RWPE1 (cell line): Measurements from ENCODE around the gene PRRT1.

Source experiments
- CTCF ChIA-PET: fragments of 350-600 bp; sonication (Branson Sonifier 250); formaldehyde crosslinking; extraction: SDS; loops from one replicate; lab custom pipeline; 2021; lab: Yijun Ruan, JAX
- POLR2A ChIA-PET: fragments of 400-600 bp; formaldehyde crosslinking; extraction: SDS; loops from one replicate; lab custom pipeline; 2020; ENCODE audit warnings: antibody characterized with exemption; ENCODE audit not compliant: low non-redundant PET; lab: Yijun Ruan, JAX
- DNase-seq: peaks from one replicate; pipeline ENCODE4 v3.0.0; 2012; ENCODE audit warnings: low spot score
- H3K27ac ChIP-seq: fragments of 450-650 bp; 2 replicates; pipeline ENCODE4 v1.5.1; 2017
- TF ChIP-seq, protein P1 (sequence below): fragments of 450-650 bp; conservative IDR thresholded peaks from 2 replicates; pipeline ENCODE4 v1.5.1; 2017; ENCODE audit warnings: low read depth, mild to moderate bottlenecking

PRRT1 gene

DNA sequence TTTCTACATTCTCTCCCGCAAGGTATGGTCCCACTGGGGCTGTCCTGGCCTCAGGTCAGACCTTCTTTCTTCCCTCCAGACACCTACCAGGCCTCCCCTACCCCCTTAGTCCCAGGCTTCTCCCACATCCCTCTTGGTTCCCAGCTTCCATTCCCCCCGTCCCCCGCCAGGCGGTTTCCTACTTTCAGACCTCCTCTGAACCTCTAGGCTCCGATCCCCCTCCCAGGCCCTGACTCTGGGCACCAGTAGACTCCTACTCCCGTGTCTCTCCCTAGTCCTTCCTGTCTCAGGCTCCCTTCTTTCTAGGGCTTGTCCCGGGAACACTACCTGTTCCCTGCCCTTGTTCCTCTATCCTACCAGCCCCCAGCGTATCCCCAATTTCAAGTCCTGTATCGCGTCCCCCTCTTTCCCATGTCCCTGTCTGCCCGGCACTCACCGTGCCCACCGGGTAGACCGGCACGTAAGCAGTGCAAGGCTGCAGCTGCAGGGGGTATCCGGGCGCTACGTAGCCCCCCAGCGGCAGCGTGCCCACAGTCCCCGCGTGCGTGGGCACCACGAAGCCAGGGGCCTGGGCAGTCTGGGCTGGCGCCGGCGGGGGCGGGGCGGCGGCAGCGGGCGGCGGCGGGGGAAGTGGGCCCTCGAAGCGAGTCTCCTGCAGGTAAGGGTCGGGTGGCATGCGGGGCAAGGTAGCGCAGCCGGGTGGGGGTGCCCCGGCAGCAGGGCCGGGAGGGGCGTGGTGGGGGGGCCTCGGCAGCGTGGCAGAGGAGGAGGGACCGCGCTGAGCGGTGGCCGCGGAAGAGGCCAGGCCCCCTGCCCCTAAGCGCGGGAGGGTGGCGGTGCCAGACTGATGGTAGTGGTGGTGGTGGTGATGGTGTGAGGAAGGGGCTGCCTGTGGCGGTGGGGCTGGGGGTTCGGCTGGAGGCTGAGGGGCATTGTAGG, 1.5 kb downstream of the PRRT1 start:
- POLR2A ChIA-PET, result no interaction called here
- TF ChIP-seq, protein P1, sequence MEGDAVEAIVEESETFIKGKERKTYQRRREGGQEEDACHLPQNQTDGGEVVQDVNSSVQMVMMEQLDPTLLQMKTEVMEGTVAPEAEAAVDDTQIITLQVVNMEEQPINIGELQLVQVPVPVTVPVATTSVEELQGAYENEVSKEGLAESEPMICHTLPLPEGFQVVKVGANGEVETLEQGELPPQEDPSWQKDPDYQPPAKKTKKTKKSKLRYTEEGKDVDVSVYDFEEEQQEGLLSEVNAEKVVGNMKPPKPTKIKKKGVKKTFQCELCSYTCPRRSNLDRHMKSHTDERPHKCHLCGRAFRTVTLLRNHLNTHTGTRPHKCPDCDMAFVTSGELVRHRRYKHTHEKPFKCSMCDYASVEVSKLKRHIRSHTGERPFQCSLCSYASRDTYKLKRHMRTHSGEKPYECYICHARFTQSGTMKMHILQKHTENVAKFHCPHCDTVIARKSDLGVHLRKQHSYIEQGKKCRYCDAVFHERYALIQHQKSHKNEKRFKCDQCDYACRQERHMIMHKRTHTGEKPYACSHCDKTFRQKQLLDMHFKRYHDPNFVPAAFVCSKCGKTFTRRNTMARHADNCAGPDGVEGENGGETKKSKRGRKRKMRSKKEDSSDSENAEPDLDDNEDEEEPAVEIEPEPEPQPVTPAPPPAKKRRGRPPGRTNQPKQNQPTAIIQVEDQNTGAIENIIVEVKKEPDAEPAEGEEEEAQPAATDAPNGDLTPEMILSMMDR, result no peak
- CTCF ChIA-PET, result interaction anchor here (0.5 kb wide), 1 partner anchor 99 kb away, joined by 3 read pairs; no protein-coding TSS in a partner anchor
- H3K27ac ChIP-seq, result peak overlapping the region; percentile 97; the same call in 1 of the 2 replicates
- no peak for DNase-seq

DNA sequence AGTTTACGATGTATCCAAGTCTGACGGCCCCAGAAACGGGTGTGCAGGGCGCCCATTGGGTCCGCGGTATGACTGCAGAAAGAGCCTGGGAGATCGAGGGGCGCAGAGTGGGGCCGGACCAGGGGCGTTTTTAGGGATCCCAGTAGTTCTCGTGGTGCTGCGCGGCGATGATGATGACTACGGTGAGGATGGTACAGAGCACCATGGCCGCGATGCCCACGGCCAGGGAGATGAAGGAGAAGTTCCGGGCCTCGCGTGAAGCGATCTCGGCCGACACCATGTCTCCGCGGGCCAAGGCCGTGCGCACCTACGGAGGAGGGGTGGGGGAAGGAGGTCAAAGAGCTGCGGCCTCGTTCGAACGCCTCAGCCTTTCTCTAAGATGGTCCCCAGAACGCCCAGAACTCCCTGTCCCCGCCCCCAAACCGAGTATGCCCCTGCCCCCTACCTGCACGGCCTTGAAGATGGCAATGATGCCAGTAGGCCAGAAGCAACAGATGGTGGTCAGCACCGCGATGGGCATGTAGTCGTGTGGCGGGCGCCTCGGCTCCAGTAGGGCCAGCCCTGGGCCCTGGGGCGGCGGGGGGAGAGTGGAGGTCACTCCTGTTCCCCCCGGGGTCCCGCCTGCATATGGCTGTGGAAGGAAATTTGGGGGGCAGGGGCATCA, 2.5 kb downstream of the PRRT1 start:
- ChIA-PET POLR2A (no interaction called here), CTCF (no interaction called here)
- TF ChIP-seq, protein P1, result no peak; the same call in 1 of the 2 replicates
- DNase-seq, result no peak
- peak overlapping the region; percentile 54 for H3K27ac ChIP-seq

DNA sequence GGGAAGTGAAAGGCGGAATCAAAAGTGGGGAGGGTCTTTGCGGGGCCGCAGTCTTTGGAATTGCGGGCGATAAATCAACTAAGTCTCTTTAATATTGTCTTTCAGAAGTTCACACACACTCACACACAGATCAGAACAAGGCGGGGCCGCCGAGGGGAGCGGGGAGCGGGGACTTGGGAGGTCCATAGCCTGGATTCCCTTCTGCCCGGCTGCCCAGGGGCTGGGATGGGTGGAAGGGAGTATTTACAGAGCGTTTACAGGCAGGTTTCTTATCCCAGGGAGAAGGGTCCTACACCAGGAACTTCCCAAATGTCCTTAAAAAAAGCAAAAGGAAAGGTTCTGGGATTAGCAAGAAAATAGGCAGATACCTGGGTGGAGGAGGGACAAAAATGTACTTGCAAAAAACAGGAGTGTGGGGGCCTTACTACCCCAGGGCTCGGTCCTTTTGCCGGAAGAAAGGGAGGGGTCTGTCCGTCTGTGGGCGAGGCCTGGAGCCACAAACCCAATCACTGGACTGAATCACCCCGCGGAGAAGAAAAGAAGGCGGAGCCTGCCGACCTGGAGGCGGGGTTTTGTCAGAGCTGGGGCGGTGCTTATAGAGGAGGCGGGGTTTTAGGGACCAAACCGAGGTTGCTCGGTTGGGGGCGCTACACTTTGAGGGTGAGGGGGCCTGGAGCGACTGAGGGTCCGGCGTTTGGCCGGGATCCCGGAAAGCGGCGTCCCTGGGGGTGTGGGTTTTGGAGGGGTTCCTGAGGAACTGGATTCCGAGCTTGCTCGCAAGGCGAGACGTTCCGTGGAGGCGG, 3.2 kb downstream of the PRRT1 start:
- CTCF ChIA-PET, result no interaction called here
- TF ChIP-seq, protein P1, result peak; percentile 58
- POLR2A ChIA-PET, result no interaction called here
- peak; percentile 64 for DNase-seq
- H3K27ac ChIP-seq, result peak overlapping the region; percentile 54

DNA sequence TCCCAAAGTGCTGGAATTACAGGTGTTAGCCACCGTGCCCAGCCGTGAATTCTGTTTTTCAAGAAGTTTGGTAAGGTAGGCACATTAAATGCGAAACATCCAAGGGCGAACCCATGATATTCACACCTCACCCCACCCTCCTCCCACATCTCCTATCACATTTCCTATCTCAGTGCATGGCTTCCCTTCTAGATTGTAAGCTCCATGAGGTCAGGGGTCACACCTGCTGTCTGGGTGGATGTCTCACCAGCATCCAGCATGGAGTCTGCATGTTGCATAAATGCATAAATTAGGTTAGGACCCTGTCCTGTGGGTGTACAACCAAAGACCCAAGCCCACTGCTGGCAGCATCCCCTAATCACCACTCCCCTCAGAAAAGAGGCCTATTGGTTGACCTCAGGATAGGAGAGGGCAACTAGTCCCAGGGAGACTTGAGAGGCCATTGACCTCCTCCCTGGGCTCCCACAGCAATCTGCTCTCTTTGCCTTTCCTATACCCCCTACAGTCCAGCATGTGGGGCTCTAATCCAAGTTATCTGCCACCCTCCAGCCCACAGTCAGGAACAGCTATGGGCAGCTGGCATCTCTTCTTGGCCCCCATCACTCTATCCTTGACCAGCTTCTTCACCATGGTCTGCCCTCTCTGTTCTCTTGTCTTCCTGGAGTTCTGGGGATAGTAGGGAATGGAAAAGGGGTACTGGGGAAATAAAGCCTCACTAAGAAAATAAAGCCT, 4.2 kb downstream of the PRRT1 start:
- TF ChIP-seq, protein P1, result no peak
- H3K27ac ChIP-seq, result no peak overlapping the region
- DNase-seq, result no peak
- CTCF ChIA-PET, result interaction anchor here (0.6 kb wide), 1 partner anchor 29 kb away, joined by 3 read pairs; no protein-coding TSS in a partner anchor
- POLR2A ChIA-PET, result no interaction called here

DNA sequence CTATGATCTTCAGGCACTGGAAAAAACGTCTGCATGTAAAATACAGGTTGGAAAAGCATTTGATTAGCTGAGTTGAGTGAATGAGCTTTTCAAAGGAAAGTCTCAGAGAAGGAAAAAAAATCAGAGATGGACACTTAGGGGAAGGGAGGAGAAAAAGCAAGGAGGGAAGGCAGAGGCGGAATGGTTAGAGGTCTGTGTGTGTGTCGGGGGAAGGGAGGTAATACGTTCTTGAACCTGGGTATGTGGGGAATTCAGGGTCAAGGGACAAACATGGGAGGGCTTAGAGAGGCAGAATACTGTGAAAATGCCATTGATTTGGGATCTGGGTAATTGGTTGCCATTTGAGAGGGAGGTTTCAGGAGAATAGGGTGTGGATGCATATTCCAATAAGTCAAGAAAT, 5.1 kb downstream of the PRRT1 start:
- H3K27ac ChIP-seq, result no peak overlapping the region
- TF ChIP-seq, protein P1, result no peak
- DNase-seq, result no peak
- CTCF ChIA-PET, result interaction anchor here (0.6 to 1.7 kb wide), 2 partner anchors 17 to 28 kb away, joined by 4 to 6 read pairs; no protein-coding TSS in a partner anchor
- POLR2A ChIA-PET, result no interaction called here
